Type B pancreatic cell (in vitro differentiated cells): ENCODE measurements around the gene LETMD1. TPM values are rescaled to one million over a fixed set of nuclear protein-coding genes. Genes with fewer than 3 reads are reported as not detected.

Source experiments
- DNase-seq: peaks from one replicate; pipeline ENCODE4 v3.0.0; 2021; ENCODE audit warnings: mixed read lengths; ENCODE audit not compliant: unreplicated experiment; ENCODE audit errors: extremely low spot score
- H3K27ac Mint-ChIP-seq: 2 replicates; pipeline ENCODE4 v1.8.0; 2021; ENCODE audit warnings: mild to moderate bottlenecking, mixed read lengths
- H3K27me3 Mint-ChIP-seq: 2 replicates; pipeline ENCODE4 v1.8.0; 2021; ENCODE audit warnings: mixed read lengths
- H3K36me3 Mint-ChIP-seq: 2 replicates; pipeline ENCODE4 v1.8.0; 2021; ENCODE audit warnings: mixed read lengths
- H3K4me1 Mint-ChIP-seq: one replicate; pipeline ENCODE4 v1.8.0; 2021; ENCODE audit warnings: mixed read lengths; ENCODE audit not compliant: unreplicated experiment
- H3K4me3 Mint-ChIP-seq: 2 replicates; pipeline ENCODE4 v1.8.0; 2021; ENCODE audit warnings: mild to moderate bottlenecking, mixed read lengths
- H3K9me3 Mint-ChIP-seq: 2 replicates; pipeline ENCODE4 v1.8.0; 2021; ENCODE audit warnings: mixed read lengths
- CTCF ChIP-seq: fragments of 200-600 bp; sonication (generic); conservative IDR thresholded peaks from 2 replicates; pipeline ENCODE4 v1.5.0; 2021; ENCODE audit warnings: antibody characterized with exemption, mild to moderate bottlenecking
- total RNA-seq: library from RNA; stranded (reverse); gene quantifications from 2 replicates; pipeline ENCODE4 v1.2.1, GENCODE V29; 2021; ENCODE audit warnings: low replicate concordance

LETMD1 gene
- total RNA-seq, 1 donor from 2014 or later: 67.8 TPM

DNA sequence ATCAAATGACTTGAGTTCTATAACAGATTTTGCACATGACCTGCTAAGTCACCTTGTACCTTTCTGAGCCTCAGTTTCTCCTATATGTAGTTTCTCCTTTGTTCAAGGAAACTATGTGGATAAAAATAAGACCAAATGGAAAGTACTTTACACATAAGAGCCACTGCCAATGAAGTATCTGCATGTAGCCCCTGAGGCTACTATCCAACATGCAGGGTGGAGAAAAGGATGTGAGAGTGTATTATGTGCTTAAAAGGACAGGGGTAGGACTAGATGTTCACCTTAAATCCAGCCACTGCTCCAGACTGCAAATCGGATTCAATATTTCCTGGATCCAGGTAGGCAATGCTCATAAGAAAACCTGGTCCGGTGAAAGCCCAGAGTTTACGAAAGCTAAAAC is 43.1 kb upstream of the LETMD1 start:
- H3K36me3 Mint-ChIP-seq: peaks cover 27% of the 10 kb centered on the region
- DNase-seq: no peak
- H3K4me3 Mint-ChIP-seq: peak overlapping the region; percentile 48
- peaks cover 10% of the 10 kb centered on the region for H3K4me1 Mint-ChIP-seq
- H3K27me3 Mint-ChIP-seq: no peaks in the 10 kb centered on the region
- TF ChIP-seq CTCF: no peak
- no peaks in the 10 kb centered on the region for H3K9me3 Mint-ChIP-seq
- peak overlapping the region; percentile 97 for H3K27ac Mint-ChIP-seq

DNA sequence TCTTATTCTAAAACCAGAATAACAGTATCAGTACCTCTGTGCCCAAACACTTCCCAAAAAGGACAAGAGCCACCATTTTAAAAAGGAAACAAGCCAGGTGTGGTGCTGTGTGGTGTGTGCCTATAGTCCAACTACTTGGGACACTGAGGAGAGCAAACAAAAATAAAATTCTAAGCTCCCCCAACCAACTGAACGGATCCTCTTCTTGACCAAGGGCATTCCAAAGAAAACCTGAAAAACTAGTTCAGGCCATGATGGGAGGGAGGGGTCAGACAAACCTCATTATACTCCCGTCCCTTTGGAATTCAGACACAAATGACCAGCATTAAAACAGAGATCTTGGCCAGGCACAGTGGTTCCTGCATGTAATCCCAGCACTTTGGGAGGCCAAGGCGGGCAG is 42.5 kb upstream of the LETMD1 start:
- Mint-ChIP-seq H3K4me1 (peaks cover 10% of the 10 kb centered on the region), H3K27ac (peak overlapping the region; percentile 97), H3K27me3 (no peaks in the 10 kb centered on the region), H3K36me3 (peaks cover 21% of the 10 kb centered on the region), H3K9me3 (no peaks in the 10 kb centered on the region), H3K4me3 (peak overlapping the region; percentile 58)
- TF ChIP-seq CTCF: no peak
- no peak for DNase-seq

- no peaks in the 10 kb centered on the region for H3K27me3 Mint-ChIP-seq
- no peak overlapping the region for H3K4me3 Mint-ChIP-seq
- DNase-seq: no peak
- no peak for TF ChIP-seq CTCF
- peaks cover 25% of the 10 kb centered on the region for H3K4me1 Mint-ChIP-seq
- H3K9me3 Mint-ChIP-seq: no peaks in the 10 kb centered on the region
- H3K27ac Mint-ChIP-seq: no peak overlapping the region
- peaks cover 21% of the 10 kb centered on the region for H3K36me3 Mint-ChIP-seq
These were observed 39.6 kb upstream of the LETMD1 start for GRCh38 chr12:51008329-51009055.

DNA sequence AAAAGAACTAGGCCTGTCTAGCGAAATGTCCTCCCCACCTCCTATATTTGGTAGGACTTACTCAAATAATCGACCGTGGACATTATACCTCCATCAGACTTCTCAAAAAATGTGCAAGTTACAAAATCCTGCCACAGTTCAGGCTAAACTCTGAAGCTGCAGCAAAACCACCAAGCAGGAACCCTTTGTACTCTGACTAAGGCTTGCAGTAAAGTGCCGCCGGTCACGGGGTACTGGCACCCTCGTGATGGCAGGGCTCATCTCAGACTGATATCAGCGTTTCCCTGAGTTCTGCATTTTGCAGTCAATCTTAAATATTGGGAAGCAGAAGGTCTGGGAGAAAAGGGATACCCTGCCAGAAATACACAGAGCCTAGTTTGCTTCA is 39.1 kb upstream of the LETMD1 start:
- Mint-ChIP-seq H3K27me3 (no peaks in the 10 kb centered on the region), H3K9me3 (no peaks in the 10 kb centered on the region), H3K4me3 (no peak overlapping the region), H3K27ac (no peak overlapping the region), H3K4me1 (peaks cover 25% of the 10 kb centered on the region), H3K36me3 (peaks cover 21% of the 10 kb centered on the region)
- DNase-seq: no peak
- TF ChIP-seq CTCF: no peak

GRCh38 chr12:51011955-51012354 is 36.2 kb upstream of the LETMD1 start:
- Mint-ChIP-seq H3K4me3 (peak overlapping the region; percentile 24), H3K27me3 (no peaks in the 10 kb centered on the region), H3K9me3 (no peaks in the 10 kb centered on the region), H3K36me3 (peaks cover 6% of the 10 kb centered on the region), H3K27ac (peak overlapping the region; percentile 15), H3K4me1 (peaks cover 19% of the 10 kb centered on the region)
- no peak for DNase-seq
- no peak for TF ChIP-seq CTCF
